NCI-H146 (cell line): ENCODE results near the gene DSTN.

ENCODE experiments used
- DNase-seq: peaks from one replicate; lab custom pipeline; 2025; lab: John Stamatoyannopoulos, UW

The DSTN gene

DNA sequence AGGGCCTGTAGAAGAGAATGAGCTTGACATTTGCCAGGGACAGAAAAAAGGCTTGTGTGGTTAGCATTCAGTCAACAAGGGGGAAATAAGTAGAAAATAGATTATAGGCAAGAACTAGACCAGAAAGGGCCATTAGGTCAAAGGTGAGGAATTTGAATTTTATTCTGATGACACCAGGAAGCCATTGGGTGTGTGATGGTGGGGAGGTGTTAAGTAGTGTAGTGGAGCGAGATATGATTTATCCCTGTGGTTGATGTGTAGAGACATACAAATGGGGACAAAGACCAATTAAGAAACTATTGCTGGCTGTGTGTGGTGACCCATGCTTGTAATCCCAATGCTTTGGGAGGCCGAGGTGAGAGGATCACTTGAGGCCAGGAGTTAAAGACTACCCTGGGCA is 11.0 kb downstream of the DSTN start:
- no peak for DNase-seq

DNA sequence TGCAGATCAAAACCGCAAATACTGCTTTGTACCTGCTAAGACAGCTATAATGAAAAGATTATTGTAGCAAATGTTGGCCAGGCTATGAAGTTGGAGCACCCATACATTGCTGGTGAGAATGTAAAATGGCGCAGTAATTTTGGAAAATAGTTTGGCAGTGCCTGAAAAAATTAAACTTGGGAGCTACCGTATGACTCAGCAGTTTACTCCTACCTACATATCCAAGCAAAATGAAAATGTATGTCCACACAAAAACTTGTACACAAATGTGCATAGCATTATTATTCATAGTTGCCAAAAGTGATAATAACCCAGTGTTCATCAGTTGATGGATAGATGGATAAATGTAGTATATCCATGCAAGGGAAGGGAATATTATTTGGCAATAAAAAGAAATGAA is 13.3 kb downstream of the DSTN start:
- no peak for DNase-seq

DNA sequence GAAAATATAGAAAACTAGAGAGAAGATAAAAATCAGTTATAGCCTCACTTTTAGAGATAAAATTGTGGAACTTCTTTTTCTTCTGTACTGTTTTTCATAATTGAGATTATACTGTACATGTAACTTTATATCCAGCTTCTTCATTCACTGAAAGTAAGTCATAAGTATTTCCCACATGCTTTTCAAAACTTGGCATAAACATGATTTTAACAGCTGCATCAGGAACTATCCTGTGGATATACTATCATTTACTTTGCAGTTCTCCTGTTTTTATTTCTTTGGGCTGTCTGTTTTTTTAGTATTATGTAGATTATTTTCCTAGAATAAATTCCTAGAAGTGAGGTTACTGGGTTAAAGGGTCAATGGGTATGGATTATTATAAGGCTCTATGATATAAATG is 14.8 kb downstream of the DSTN start:
- no peak for DNase-seq

DNA sequence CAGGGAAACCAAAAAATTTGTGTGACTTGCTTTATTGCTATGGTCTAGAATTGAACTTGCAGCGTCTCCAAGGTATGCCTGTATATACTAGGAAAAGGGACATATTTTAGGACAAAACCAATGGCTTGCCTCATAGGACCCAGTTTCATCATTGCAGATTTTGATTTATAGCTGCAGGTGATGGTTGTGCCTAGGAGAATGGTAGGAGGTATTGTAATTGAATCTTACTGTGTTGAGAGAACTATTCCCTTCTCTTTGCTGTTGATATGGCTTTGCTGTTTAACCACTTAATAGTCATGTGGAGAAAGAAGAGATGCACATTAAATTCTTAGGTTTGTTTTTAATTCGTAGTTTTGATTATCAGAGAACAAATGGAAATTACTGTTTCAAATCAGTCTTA is 16.4 kb downstream of the DSTN start:
- no peak for DNase-seq

DNA sequence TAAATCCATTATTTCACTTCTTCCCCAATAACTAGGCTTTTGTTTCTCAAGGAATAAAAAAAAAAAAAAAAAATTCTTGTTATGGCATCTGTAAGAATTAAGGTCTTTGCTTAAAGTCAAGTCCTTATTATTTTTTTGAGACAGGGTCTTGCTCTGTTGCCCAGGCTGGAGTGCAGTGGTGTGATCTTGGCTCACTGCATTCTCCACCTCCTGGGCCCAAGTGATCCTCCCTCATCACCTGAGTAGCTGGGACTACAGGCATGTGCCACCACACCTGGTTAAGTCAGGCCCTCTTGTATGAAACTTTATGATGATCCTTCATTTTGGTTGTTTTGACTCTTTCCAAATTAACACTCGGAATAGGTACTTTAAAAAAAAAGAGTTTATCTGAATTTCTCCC is 17.3 kb downstream of the DSTN start:
- DNase-seq = no peak

DNA sequence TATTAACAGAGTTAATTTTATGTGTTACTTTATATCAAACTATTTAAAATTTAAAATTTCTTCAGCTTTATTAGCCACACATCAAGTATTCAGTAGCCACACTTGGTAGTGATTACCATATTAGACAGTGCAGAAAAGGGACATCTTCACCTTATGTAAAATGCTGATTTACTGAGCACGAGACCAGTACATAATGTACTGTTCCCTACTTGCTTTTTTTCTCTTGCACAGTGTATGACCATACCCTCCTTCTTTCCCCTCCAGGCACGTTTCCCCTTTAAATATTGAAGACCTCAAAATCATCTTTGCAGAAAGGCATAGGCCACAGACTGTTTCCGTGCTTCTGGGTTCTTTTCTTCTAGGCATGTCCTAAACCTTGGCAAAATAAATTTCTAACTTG is 17.9 kb downstream of the DSTN start:
- no peak for DNase-seq

DNA sequence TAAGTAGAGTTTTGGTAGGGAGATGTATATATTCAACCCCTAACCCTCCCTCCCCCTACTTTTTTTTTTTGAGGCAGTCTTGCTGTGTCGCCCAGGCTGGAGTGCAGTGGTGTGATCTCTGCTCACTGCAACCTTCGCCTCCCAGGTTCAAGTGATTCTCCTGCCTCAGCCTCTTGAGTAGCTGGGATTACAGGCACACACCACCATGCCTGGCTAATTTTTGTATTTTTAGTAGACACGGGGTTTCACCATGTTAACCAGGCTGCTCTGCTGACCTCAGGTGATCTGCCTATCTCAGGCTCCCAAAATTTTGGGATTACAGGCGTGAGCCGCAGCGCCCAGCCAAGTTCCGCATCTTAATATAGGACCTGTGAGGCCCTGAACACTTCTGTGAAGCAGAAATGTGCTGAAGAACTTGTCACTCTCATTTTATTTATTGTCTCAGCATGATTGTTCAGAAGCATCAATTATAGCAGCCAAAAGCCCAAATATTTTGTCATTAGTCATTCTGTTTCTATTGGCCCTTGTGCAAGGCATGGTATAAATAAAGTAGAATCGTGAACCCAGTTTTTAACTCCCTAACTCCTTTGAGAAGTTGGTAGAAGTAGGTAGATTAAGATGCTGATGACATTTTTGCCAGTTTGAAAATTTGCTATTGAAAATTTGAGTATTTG is 19.4 kb downstream of the DSTN start:
- DNase-seq = no peak

DNA sequence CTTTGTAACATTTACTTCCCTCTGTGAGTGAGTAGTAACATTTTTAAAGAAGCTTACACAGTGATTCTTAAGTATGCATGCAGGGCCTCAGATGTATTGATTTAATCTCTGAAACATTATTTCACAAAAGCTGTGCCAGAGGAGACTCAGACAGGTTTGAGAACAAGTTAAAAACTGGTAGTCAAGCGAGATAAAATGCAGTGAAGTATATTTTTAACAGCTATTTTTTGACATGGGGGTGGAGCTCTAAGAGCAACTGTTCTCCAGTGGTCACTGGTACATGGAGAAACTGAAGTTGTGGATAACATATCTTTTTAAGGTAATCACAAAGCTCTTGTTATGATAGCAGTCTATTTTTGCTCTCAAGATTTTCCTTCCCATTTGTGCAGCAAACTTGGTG is 20.4 kb downstream of the DSTN start:
- DNase-seq = no peak

DNA sequence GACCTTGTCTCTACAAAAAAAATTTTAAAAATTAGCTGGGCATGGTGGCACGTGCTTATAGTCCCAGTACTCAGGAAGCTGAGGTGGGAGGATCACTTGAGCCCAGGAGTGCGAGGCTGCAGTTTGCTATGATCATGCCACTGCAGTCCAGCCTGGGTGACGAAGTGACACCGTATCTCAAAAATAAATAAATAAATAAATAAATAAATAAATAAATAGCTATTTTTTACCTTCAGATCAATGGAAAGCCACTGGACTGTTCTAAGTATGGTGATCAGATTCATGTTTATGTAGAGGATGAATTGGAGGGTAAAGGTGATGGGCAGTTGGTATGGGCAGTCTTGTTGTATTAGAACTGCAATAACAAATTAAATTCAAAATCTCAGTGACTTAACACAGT is 24.0 kb downstream of the DSTN start:
- no peak for DNase-seq

DNA sequence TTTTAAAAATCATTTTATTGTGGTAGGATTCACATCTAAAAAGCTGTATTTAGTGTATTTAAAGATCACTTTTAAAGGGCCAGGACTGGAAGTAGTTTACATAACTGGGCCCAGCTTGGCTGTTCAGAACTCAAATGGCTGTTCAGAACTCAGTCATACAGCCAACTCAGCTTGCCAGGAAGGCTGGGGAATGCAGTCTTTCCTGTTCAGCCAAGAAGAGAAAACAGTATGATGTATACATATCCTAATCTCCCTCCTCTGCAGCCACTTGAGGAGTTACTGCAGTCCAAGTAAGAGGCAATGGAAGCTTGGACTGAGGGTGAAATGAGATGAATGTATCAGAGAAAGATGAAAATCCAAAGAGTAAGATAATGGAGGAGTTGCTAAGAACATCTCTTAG is 24.6 kb downstream of the DSTN start:
- DNase-seq = no peak

DNA sequence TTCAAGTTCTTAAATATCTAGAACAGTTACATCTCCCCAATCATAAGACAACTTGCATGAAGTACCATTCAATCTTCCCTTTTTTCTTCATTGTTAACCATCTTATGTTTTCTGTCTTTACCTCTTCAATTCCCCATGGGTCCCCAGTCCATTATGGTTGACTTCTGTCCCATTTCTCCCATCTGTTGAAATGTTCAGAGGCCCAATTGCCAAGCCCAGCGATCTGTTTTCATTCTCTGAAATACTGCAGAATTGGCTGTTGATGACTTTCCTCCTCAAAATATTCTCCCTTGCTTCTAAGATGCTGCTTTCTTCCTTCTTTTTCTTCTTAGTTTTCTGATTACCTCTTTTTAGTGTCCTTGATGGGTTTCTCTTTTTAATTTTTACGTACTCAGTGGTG is 26.0 kb downstream of the DSTN start:
- no peak for DNase-seq

DNA sequence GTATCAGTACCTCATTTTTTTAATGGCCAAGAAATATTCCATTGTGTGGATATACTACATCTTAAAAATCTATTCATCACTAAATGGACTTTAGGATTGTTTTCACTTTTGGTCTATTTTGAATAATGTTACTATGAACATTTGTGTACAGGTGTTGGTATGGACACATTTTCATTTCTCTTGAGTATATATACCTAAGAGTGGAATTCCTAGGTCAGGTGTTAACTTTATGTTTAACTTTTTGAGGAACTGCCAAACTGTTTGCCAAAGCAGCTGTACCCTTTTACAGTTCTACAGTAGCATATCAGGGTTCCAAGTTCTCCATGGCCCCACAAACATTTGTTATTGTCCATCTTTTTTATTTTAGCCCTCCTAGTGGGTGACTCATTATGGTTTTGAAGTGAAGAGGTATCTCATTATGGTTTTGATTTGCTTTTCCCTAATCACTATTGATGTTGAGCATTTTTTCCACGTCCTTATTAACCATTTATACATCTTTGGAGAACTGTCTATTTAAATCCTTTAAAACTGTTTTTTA is 28.2 kb downstream of the DSTN start:
- DNase-seq = no peak

DNA sequence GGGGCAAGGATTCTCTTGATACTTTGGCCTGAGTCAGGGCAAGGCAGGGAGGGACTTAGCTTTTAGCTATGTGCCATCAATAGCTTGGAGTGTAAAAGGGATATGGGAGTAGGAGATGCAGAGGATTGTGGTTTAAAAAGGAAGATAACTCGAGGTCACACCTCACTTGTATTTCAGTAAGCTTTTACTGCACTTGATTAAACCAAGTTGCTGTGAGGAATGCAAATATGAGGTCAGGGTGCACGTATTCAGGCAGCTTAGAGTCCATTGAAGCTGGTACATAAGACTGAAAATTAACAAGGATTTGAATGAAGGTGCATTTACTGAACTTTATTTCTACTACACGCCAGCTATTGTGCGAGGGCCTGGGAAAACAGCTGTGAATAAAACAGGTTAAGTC is 32.1 kb downstream of the DSTN start:
- DNase-seq = no peak

DNA sequence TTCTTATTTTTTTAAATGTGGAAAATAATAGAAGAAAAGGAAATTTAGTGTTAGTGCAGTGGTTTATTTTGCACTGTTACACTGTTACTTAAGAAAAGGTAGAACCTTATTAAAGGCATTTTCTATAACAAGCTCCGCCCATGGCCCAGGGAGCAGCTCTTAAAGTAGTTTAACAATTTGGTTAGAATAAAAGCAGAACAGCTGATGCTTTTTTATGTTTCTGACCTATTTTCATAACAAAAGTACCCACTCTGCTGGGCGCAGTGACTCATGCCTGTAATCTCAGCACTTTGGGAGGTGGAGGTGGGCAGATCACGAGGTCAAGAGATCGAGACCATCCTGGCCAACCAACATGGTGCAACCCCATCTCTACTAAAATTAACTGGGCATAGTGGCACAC is 32.6 kb downstream of the DSTN start:
- DNase-seq = no peak

DNA sequence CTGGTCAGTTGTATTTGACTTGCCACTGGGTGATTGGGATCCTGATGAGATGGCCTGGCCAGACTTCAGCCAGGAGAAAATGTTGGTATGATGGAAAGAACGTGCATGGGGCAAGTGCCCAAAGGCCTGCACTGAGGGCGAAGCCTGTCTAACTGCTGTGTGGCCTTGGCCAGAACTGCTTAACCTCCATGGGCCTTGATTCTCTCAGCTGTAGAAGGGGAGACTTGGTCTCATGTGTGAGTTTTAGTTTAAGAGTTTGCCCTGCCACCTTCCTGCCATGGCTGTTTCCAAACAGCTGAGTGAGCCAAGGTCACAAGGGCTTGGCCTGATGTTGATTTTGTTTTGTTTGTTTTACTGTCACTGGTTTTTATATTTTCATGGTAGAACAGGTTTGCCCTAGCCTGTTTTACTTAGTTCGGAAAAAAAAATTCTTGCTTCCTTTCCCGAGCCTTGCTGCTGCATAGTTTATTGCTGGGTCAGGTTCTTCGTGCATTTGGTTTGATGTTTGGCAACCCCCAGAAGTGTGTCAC is 35.3 kb downstream of the DSTN start:
- no peak for DNase-seq

DNA sequence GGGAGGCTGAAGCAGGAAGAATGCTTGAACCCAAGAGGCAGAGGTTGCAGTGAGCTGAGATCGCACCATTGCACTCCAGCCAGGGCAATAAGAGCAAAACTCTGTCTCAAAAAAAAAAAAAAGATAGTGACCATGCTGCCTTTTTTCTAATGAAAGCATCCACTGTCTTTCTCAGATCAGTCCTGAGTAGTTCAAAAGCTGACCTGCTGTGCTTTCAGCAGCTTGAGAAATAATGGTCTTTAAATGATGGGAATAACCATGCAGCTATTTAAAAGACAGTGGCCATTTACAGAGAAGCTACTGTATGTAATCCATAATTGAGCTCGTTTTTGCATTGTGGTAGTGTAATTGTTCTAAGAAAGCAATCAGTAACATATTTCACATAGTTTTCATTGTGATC is 36.1 kb downstream of the DSTN start:
- no peak for DNase-seq

DNA sequence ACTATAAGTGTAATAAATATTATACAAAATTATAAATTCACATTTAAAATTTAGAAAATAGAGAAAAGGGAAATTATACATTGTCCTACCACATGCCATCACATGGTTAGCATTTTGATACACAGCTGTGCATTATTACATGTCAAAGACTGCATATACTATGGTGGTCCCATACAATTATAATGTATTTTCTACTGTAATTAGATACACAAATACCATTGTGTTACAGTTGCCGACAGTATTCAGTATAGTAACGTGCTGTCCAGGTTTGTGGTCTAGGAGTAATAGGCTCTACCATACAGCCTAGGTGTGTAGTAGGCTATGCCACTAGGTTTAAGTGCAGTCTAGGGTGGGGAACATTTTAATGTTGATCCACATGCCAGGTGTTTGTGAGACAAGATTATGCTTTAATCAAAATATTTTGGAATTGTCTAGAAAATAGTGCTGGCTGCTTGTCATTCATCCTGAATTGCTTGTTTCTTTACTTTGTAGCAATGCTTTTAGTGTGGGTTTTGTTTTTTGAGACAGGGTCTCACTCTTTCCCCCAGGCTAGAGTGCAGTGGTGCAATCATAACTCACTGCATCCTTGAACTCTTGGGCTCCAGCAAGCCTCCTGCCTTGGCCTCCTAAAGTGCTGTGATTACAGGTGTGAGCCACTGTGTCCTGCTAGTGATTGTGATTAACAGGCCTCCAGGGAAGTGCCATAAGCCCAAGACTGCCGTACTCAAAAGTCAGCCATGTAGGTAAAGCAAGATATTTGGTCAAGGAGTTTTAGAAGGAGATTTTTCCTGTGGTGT is 39.0 kb downstream of the DSTN start:
- DNase-seq = no peak

DNA sequence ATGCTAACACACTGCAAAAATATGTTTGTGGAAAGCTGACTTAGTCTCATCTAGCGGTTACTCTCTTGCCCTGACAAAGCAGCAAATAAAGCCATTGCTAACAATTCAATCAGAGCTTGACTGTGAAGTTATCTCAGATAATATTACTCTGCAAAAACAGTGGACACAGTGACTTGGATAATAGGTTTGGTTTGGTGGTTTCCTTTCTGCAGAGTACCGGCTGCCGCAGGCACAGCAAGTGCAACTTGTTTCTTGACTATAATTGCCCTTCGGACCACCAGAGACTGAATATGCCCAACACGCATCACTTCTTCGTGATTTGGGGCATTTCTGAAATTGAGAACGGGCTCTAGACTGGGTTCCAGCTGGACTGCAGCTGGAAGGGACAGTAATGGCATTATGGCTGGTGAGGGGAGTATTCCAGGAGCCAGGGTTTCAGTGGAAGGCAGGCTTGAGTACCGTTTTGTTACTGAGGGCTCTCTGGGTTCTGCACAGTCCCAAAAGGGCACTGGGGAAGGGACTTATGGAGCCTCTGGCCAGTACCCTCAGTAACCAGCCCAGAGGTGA is 40.0 kb downstream of the DSTN start:
- DNase-seq = no peak

DNA sequence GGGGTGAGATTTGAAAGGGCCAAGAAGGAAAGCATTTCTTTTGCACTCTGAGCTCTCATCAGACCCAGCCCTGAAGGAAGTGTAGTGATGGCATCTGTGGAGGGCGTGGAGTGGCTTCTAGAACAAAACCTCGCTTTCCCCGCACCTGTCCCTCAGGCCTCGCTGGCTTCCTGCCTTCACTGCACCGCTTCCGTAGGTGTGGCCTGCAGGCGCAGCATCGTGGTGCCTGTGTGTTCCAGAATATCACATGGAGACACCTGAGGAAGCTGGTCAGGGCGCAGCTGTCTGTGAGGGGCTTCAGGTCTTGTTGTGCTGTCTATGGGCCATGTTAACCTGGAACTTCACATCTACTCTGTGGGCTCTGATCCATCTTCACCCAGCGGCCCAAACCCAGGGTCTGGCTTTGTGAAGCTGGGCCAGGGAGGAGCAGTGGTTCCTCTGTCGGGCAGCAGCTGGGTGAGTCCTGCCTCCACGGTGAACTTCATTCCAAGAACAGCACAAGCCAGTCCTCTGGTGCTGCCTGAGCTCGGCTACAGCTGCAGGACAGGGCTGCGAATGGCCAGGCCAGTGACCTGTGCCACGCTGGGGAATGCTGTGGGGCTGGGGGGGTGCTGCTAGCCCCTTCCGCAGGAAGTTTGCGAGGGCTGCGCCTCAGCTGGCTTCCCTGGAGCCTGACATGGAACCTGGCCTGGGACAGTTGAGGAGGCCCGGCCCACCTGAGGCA is 40.9 kb downstream of the DSTN start:
- DNase-seq = no peak

DNA sequence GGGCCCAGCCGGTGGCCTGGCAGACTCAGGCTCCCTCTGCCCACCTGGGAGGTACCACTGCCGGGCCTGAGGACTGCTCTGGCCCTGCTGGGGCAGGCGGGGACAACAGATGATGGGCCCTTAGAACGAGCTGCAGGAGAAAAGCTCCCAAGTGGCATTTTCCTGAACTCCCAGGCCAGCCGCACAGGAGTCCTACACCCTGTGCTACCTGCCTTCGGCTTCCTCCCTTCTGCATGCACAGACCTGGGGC is 41.3 kb downstream of the DSTN start:
- no peak for DNase-seq

DNA sequence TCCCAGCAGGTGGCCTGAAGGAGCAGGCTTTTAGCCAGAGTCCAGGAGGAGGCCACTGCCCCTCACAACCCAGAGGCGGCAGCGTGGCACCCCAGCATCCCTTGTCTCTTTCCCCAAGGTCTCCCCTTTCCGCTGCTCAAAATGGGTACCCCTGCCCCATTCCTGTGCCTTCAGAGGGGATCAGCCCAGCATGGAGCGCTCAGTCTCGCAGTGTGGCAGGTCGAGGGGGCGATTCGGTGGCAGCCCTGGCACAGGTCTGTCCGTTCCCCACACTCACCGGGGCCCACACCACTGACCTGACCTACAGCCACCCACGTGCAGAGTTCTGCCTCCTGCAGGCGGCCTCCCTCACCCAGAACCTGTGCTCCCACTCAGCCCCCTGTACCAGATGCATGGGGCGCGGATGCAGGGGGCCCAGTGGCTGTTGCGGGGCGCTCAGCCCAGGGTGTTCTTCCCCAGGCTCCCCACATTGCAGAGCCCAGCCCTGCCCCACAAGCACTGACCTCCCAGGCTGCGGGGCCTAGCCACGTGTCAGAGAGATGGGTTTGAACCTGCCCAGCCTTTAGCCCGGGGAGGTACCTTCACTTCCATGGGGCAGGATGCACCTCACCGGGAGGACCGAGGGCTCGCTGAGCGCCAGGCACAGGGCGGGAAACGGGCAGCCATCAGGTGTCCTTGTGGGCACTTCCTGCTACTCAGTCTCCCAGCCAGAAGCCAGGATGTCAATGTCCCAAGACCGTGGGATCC is 41.8 kb downstream of the DSTN start:
- no peak for DNase-seq
